Stomach (tissue), 4 donors: ENCODE results near the gene PITX2.

Experiments
- POLR2A ChIP-seq, 4 donors: fragments of 450-650 bp; IDR thresholded peaks; one replicate each; pipeline ENCODE4 v1.6.1; 2016; ENCODE audit warnings: antibody characterized with exemption in 4 of 4, control low read depth in 2 of 4, mild to moderate bottlenecking in 1 of 4, moderate library complexity in 1 of 4
- POLR2AphosphoS5 ChIP-seq, 3 donors: sonication (generic); formaldehyde crosslinking; IDR thresholded peaks; one replicate each; pipeline ENCODE4 v1.6.1; 2016; ENCODE audit warnings: antibody characterized with exemption in 3 of 3
- TF ChIP-seq, protein P1 (sequence below), 7 experiments: fragments of 450-650 bp in 4 of 7; fragments of 200-600 bp in 3 of 7; sonication (generic) in 3 of 7; IDR thresholded peaks; one replicate each; pipeline ENCODE4 v1.5.1; 2016 to 2019; ENCODE audit warnings: antibody characterized with exemption in 7 of 7, control low read depth in 2 of 7, mild to moderate bottlenecking in 1 of 7

DNA sequence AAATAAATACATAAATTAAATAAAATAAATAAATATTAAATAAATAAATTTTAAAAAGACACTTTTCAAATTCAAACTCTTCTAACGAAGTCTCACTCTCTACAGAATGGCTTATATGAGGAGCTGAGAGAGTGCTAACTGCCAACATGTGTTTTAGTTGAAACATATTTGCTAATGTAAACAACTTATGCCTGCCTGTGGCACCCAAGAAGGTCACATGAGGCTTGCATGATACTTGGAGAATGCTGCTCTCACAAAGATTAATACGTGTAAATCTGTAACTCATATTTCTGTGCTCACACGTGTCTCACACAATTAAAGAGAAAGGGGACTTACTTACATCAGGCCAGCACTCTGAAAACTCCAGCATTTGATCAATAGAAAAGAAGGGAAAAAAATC, 43.2 kb upstream of the PITX2 start:
- TF ChIP-seq, protein P1, sequence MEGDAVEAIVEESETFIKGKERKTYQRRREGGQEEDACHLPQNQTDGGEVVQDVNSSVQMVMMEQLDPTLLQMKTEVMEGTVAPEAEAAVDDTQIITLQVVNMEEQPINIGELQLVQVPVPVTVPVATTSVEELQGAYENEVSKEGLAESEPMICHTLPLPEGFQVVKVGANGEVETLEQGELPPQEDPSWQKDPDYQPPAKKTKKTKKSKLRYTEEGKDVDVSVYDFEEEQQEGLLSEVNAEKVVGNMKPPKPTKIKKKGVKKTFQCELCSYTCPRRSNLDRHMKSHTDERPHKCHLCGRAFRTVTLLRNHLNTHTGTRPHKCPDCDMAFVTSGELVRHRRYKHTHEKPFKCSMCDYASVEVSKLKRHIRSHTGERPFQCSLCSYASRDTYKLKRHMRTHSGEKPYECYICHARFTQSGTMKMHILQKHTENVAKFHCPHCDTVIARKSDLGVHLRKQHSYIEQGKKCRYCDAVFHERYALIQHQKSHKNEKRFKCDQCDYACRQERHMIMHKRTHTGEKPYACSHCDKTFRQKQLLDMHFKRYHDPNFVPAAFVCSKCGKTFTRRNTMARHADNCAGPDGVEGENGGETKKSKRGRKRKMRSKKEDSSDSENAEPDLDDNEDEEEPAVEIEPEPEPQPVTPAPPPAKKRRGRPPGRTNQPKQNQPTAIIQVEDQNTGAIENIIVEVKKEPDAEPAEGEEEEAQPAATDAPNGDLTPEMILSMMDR (IDR thresholded peaks at IDR 0.05) = no peak
- TF ChIP-seq POLR2AphosphoS5 (IDR thresholded peaks at IDR 0.05) (no peak), POLR2A (IDR thresholded peaks at IDR 0.05) (no peak)
